Measurements from ENCODE around the gene ATP6V1F.

The ATP6V1F gene

DNA sequence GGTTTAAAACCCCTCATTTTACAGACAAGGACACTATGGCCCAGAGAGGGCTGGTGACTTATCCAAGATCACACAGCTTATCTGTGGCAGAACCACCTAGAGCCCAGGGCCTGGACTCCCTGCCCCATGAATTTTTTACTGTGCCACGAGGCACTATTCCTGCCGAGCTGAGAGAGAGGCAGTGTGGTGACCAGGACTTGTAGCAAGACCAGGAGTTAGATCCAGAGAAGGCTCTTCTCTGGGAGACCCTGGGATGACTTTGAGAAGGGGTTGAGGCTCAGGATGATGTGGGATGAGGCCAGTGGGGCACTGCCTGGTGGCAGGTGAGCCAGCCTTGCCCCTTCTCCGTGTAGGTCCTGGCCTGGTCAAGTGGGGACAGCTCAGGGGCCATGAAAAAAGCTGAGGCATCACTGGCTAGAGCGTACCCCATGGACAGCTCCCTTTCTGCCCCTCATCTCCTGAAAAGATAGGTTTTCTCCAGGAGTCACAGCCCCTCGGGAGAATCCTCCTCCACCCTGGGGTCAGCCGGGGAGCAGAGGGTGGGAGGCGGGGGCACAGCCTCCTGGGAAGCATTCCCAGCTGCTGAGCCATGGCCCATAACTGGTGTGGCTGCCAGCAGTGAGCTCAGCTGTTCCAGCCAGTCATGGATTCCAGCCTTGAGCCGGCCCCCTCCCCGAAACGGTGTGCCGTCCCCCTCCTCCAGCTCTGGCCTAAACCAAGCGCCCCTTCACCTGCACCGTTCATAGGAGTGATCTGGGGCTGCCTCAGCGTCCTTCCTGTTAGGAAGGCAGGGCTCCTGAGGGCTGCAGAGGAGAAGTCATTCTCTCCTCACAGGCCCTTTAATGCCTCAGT is 26.6 kb upstream of the ATP6V1F start:
- no peak for DNase-seq (ENCODE audit: low spot score)

- no peak for DNase-seq (ENCODE audit: low spot score)
Measured at GRCh38 chr7:128836729-128837348, 25.8 kb upstream of the ATP6V1F start.

DNA sequence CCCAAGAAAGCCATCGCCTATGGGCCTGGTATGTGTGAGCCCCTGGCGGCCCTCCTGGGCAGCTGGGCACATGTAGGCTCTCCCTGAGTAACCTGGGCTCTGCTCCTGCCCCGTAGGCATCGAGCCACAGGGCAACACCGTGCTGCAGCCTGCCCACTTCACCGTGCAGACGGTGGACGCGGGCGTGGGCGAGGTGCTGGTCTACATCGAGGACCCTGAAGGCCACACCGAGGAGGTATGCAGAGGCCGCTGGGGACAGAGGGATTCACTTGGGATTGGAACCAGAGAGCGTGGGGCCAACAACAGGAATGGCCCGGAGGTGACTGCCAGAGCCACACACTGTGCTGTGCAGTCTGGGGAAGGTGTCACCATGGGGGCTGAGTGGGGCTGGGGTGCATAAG is 25.1 kb upstream of the ATP6V1F start:
- DNase-seq (ENCODE audit: low spot score), result no peak

GRCh38 chr7:128838109-128838779 is 24.4 kb upstream of the ATP6V1F start:
- DNase-seq (ENCODE audit: low spot score), result no peak

DNA sequence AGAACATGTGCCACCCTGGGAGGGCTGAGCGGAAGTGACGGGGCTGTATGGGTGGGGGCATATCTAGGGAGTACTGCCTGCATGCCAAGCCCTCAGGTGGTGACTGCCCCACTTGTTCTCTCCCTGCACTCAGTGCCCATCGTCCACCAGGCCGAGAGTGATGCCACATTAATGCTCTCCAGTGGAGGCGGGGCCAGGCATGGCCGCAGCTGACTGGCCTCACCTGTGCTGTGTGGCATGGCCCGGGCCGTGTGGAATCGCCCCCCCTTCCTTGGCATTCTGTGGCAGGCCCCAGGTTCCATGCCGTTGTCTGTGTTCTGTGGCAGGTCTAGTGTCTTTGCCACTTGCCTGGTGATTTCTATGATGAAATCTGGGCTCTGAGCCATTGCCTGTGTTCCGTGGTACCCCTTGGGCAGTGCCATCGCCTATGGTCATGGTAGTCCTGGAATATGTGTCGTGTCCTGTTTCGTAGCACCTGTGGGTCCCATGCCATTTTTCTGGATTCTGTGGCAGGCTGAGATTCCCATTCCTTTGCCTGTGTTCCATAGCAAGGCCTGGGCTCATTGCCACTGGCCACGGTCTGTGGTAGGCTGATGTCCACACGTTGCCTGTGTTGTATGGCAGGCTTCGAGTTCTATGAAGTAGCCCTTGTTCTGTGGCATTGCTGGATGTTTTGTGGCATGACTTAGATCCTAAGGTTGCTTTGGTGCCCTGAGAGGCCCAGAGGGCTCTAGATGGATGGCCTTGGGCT is 23.5 kb upstream of the ATP6V1F start:
- no peak for DNase-seq (ENCODE audit: low spot score)

- DNase-seq (ENCODE audit: low spot score), result no peak
Measured at GRCh38 chr7:128839751-128840177, 22.9 kb upstream of the ATP6V1F start.

DNA sequence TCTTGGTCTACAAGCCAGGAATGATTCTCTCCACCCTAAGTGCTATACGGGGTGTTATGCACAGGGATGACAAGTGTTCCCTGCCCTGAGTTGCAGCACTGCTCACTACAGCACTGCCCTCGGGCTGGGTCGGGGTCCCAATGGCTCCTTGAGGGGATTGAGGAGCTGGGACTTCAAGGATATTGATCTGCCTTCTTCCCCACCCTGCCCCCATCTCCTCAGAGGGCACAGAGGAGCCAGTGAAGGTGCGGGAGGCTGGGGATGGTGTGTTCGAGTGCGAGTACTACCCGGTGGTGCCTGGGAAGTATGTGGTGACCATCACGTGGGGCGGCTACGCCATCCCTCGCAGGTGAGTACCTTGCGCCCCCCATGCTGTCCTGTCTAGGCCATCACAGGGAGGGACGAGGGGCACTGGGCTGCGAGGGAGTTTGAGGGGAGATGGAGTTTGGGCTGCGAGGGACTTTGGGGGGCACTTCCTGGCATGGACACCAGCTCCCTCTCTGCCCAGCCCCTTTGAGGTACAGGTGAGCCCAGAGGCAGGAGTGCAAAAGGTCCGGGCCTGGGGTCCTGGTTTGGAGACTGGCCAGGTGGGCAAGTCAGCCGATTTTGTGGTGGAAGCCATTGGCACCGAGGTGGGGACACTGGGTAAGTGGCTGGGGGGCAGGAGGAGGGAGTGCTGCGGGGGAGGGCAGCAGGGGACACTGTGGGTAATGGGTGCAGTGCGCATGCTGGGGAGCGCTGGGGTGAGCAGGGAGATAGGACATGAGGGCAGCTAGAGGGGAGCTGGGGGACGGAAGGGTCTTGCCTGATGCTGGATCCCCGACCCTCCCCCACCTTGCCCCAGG is 22.1 kb upstream of the ATP6V1F start:
- no peak for DNase-seq (ENCODE audit: low spot score)

DNA sequence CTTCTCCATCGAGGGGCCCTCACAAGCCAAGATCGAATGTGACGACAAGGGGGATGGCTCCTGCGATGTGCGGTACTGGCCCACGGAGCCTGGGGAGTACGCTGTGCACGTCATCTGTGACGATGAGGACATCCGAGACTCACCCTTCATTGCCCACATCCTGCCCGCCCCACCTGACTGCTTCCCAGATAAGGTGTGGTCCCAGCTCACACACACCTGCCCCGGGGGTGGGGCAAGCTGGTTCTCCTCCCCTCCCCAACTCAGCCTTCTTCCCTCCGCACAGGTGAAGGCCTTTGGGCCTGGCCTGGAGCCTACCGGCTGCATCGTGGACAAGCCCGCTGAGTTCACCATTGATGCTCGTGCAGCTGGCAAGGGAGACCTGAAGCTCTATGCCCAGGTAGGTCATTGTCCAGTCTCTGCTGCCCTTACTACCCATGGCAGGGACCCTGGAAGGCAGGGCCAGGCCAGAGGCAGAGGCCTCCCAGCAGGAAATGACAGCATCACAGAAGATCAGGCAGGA is 21.4 kb upstream of the ATP6V1F start:
- DNase-seq (ENCODE audit: low spot score), result no peak

GRCh38 chr7:128841921-128842673 is 20.6 kb upstream of the ATP6V1F start:
- peak; percentile 55 for DNase-seq (ENCODE audit: low spot score)

- DNase-seq (ENCODE audit: low spot score), result no peak
Measured at GRCh38 chr7:128842674-128843641, 19.7 kb upstream of the ATP6V1F start.

DNA sequence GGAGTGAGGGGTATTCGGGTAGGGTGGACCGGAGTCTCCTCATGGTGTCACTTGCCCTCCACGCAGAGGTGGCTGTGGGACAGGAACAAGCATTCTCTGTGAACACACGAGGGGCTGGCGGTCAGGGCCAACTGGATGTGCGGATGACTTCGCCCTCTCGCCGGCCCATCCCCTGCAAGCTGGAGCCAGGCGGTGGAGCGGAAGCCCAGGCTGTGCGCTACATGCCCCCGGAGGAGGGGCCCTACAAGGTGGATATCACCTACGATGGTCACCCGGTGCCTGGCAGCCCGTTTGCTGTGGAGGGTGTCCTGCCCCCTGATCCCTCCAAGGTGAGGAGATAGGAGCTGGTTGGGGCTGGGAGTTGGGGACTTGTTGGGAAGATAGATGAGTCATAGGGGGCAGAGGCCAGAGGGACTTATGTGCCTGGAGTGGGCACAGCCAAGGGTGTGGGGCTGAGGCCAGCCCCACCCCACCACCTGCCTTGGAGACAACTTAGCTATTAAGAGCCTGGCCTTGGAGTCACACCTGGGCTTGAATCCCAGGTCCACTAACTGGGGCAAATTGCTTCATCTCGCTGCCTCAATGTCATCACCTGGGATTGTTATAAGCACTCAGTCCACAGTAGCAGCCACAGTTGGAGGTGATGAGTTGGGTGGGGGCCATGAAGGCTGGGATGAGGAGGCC is 18.6 kb upstream of the ATP6V1F start:
- no peak for DNase-seq (ENCODE audit: low spot score)

DNA sequence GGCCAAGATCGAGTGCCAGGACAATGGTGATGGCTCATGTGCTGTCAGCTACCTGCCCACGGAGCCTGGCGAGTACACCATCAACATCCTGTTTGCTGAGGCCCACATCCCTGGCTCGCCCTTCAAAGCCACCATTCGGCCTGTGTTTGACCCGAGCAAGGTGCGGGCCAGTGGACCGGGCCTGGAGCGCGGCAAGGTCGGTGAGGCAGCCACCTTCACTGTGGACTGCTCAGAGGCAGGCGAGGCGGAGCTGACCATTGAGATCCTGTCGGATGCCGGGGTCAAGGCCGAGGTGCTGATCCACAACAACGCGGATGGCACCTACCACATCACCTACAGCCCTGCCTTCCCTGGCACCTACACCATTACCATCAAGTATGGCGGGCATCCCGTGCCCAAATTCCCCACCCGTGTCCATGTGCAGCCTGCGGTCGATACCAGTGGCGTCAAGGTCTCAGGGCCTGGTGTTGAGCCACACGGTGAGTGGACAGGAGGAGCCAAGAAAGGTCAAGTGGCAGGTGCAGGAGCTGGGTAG is 17.8 kb upstream of the ATP6V1F start:
- DNase-seq (ENCODE audit: low spot score), result no peak

- DNase-seq (ENCODE audit: low spot score), result no peak
Measured at GRCh38 chr7:128845475-128845874, 17.2 kb upstream of the ATP6V1F start.

DNA sequence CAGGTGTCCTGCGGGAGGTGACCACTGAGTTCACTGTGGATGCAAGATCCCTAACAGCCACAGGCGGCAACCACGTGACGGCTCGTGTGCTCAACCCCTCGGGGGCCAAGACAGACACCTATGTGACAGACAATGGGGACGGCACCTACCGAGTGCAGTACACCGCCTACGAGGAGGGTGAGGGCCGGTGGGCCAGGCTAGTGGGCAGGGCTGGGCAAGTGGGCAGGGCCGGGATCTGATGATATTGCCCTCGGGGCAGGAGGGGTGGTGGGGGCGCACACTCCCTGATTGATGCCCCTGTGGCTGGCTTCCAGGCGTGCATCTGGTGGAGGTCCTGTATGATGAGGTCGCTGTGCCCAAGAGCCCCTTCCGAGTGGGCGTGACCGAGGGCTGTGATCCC is 16.7 kb upstream of the ATP6V1F start:
- no peak for DNase-seq (ENCODE audit: low spot score)

DNA sequence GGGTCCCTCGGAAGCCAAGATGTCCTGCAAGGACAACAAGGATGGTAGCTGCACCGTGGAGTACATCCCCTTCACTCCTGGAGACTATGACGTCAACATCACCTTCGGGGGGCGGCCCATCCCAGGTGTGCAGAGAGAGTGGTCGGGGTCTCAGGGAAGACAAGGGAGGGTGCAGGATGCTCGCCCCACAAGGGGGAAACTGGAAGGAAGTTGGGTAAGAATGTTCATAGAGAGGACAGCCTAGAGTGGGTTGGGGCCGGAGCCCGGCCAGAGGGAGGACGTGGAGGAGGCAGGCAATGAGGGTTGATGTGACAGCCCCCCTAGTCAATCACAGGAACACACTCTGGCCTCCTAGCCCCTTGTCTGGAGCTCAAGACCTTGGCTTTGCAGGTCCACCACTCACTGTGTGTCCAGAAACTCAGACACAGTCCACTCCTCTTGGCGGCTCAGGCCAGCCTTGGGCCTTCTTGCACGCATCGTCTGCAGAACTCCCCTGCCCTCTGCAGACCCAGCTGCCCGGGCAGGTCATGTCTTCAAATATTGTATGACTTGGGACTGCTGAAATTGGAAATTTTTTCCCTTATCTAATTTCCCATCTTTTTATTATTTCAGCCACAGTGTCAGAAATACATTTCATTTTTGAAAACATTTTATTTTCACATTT is 15.7 kb upstream of the ATP6V1F start:
- DNase-seq (ENCODE audit: low spot score), result no peak

DNA sequence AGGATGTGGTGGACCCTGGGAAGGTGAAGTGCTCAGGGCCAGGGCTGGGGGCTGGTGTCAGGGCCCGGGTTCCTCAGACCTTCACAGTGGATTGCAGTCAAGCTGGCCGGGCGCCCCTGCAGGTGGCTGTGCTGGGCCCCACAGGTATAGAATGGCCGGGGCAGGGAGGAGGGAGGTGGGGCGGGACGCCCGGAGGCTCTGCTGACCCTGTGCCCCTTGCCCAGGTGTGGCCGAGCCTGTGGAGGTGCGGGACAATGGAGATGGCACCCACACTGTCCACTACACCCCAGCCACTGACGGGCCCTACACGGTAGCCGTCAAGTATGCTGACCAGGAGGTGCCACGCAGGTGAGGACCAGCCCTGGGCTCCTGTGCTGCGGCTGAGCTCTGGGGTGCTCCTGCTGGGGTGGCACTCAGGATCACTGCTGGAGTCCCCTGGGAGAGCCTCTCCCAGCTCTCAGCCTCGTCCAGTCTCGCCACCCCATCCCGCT is 14.9 kb upstream of the ATP6V1F start:
- no peak for DNase-seq (ENCODE audit: low spot score)

DNA sequence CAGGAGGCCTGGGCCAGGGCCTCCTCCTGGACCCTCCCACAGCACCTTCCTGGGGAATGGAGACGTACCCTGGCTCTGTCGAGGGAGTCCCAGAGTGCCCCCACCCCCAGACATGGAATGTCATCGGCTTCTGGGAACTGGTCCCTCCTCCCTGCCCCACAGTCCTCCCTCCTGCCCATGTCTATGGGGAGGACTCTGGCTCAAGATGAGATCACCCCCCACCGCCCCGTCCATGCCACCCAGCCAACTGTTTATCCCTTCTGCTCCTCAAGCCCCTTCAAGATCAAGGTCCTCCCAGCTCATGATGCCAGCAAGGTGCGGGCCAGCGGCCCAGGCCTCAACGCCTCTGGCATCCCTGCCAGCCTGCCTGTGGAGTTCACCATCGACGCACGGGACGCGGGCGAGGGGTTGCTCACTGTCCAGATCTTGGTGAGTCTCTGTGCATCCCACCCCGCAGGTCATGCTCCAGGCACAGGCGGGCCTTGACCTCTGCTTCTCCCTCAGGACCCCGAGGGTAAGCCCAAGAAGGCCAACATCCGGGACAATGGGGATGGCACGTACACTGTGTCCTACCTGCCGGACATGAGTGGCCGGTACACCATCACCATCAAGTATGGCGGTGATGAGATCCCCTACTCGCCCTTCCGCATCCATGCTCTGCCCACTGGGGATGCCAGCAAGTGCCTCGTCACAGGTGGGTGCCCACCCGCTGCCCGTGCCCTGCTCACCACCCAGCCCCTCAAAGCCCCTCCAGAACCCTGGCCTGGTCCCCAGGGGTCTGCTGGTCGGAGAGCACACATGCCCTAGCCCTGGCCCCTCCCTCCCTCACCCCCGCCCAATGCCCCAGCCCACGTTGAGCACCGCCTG is 14.1 kb upstream of the ATP6V1F start:
- DNase-seq (ENCODE audit: low spot score), result no peak
